ENCODE results near the gene OXER1. TPM values are rescaled to one million over a fixed set of nuclear protein-coding genes. Genes with fewer than 3 reads are reported as not detected.

OXER1 gene
- total and polyA plus RNA-seq, 4 donors = 2.2 to 8.1 (median 6.7) TPM

- peaks cover 0 to 3% (median under 1%) of the 10 kb centered on the region in 4 donors for H3K36me3 ChIP-seq (ENCODE audit: control insufficient read depth in 4 of 4, insufficient read depth in 3 of 4, low read depth in 1 of 4, low read length in 3 of 4)
- 86% methylated on average over 4 of the region's 4 CpGs for WGBS
Measured at GRCh38 chr2:42713920-42714319, 50.0 kb downstream of the OXER1 start.

GRCh38 chr2:42712934-42713333 is 51.0 kb downstream of the OXER1 start:
- whole genome bisulfite sequencing = 91% methylated on average over 2 of the region's 2 CpGs
- Histone ChIP-seq H3K4me3 (ENCODE audit: low read depth in 1 of 3, low read length in 3 of 3) (no peak overlapping the region), H3K36me3 (ENCODE audit: control insufficient read depth in 4 of 4, insufficient read depth in 3 of 4, low read depth in 1 of 4, low read length in 3 of 4) (peaks cover 0 to 8% (median 4%) of the 10 kb centered on the region in 4 donors), H3K9me3 (ENCODE audit: control insufficient read depth in 4 of 4, low read length in 3 of 4) (no peaks in the 10 kb centered on the region), H3K27ac (ENCODE audit: low read depth in 1 of 2, low read length in 2 of 2) (no peak overlapping the region), H3K4me1 (ENCODE audit: control insufficient read depth in 4 of 4, insufficient read depth in 4 of 4, low read length in 3 of 4) (no peaks in the 10 kb centered on the region), H3K9ac (ENCODE audit: low read depth in 1 of 2, low read length in 2 of 2) (no peak overlapping the region), H3K27me3 (ENCODE audit: control insufficient read depth in 4 of 4, insufficient read depth in 4 of 4, low read length in 3 of 4) (no peaks in the 10 kb centered on the region)
- no peak for TF ChIP-seq CTCF (IDR thresholded peaks at IDR 0.05; ENCODE audit: low read depth, low read length, missing input control)
- TF ChIP-seq ZBTB33 (IDR thresholded peaks at IDR 0.05) = no peak
- TF ChIP-seq EGR1 (IDR thresholded peaks at IDR 0.05; ENCODE audit: low read depth in 2 of 2) = no peak
- no peak for TF ChIP-seq REST (IDR thresholded peaks at IDR 0.05)
- no peak for TF ChIP-seq SP1 (IDR thresholded peaks at IDR 0.05)
- no peak for TF ChIP-seq HNF4G (IDR thresholded peaks at IDR 0.05)
- TF ChIP-seq ATF3 (IDR thresholded peaks at IDR 0.05) = no peak
- TF ChIP-seq GABPA (IDR thresholded peaks at IDR 0.05 in 1 of 2, conservative IDR thresholded peaks at IDR 0.05 in 1 of 2) = no peak
- TF ChIP-seq TAF1 (conservative IDR thresholded peaks at IDR 0.05) = no peak
- TF ChIP-seq HNF4A (conservative IDR thresholded peaks at IDR 0.05) = no peak
- no peak for TF ChIP-seq YY1 (IDR thresholded peaks at IDR 0.05)
- no peak for TF ChIP-seq RXRA (IDR thresholded peaks at IDR 0.05)
- DNase-seq (ENCODE audit: low spot score) = no peak

More at GRCh38 chr2:42713920-42714319, 50.0 kb downstream of the OXER1 start:
- Histone ChIP-seq H3K27me3 (ENCODE audit: control insufficient read depth in 4 of 4, insufficient read depth in 4 of 4, low read length in 3 of 4) (no peaks in the 10 kb centered on the region), H3K4me3 (ENCODE audit: low read depth in 1 of 3, low read length in 3 of 3) (no peak overlapping the region), H3K9ac (ENCODE audit: low read depth in 1 of 2, low read length in 2 of 2) (no peak overlapping the region), H3K4me1 (ENCODE audit: control insufficient read depth in 4 of 4, insufficient read depth in 4 of 4, low read length in 3 of 4) (no peaks in the 10 kb centered on the region), H3K27ac (ENCODE audit: low read depth in 1 of 2, low read length in 2 of 2) (no peak overlapping the region), H3K9me3 (ENCODE audit: control insufficient read depth in 4 of 4, low read length in 3 of 4) (no peaks in the 10 kb centered on the region)
- no peak for TF ChIP-seq JUND (IDR thresholded peaks at IDR 0.05)
- DNase-seq (ENCODE audit: low spot score) = no peak

Small RNA genes within 50 kb of the gene (small RNA-seq; reads per million reads assigned to genes)
- not detected for gene RNU6-137P

Other genes starting within 250 kb of the OXER1 start
- gene MTA3, start 195.5 kb downstream of the OXER1 start, total RNA-seq = 10 to 100 TPM in 1 of 2 donors, 1 to 10 TPM in 1; 7.8 to 10.3 TPM
- 1 to 10 TPM; 5.5 to 5.9 TPM for gene MTA3, start 195.5 kb downstream of the OXER1 start, polyA plus RNA-seq
- gene HAAO, start 28.4 kb upstream of the OXER1 start, total RNA-seq = 100 to 1,000 TPM in 1 of 2 donors, 10 to 100 TPM in 1; 17.4 to 126 TPM
- gene HAAO, start 28.4 kb upstream of the OXER1 start, polyA plus RNA-seq = 100 to 1,000 TPM; 134 to 140 TPM

Data from liver (tissue), 10 donors.